Measurements from ENCODE around the gene SOAT2.
"Not testable (repeated sequence)": the region's sequence is repeated elsewhere in the genome, so short reads cannot be mapped to it uniquely, and the experiment has no call there.

SOAT2 gene

DNA sequence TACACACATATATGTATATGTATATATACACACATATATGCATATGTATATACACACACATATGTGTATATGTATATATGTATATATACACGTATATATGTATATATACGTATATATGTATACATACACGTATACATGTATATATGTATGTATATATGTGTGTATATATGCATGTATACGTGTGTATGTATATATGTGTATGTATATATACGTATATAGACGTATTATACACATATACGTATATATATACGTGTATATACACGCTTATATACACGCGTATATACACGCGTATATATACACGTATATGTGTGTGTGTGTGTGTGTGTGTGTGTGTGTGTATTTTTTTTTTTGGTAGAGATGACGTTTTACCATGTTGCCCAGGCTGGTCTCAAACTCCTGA is 44.4 kb downstream of the SOAT2 start:
- no peak for DNase-seq (ENCODE audit: low spot score)

DNA sequence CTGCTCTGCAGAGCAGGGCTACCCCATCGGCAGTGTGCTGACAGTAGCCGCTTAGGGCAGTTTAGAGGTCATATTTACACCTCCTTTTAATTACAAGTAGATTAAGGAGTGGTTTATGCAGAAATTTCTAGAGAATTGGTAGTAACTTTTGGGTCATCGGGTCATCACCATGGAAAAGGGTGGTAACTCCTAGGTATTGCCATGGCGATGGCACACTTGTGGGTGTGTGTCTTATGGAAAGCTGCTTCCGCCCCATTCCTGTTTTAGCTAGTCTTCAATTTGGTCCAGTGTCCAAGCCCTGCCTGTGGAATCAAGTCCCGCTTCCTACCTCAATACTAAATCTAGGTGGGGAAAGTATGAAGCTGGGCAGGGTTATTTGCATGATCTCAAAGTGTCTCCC is 47.8 kb downstream of the SOAT2 start:
- no peak for DNase-seq (ENCODE audit: low spot score)

DNA sequence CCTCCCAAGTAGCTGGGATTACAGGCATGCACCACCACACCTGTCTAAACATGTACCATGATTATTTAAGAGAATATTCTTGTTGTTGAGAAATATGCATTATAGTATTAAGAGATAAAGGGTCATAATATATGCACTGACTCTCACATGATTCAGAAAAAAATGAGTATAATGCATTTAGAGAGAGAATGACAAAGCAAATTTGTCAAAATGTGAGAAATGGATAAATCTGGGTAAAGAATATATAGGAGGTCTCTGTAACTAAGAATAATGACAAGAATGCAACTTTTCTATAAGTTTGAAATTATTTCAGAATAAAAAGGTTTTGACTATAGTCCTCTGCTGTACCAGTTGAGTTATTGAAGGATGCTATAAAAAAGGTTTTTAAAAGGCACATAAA is 49.1 kb downstream of the SOAT2 start:
- no peak for DNase-seq (ENCODE audit: low spot score)

DNA sequence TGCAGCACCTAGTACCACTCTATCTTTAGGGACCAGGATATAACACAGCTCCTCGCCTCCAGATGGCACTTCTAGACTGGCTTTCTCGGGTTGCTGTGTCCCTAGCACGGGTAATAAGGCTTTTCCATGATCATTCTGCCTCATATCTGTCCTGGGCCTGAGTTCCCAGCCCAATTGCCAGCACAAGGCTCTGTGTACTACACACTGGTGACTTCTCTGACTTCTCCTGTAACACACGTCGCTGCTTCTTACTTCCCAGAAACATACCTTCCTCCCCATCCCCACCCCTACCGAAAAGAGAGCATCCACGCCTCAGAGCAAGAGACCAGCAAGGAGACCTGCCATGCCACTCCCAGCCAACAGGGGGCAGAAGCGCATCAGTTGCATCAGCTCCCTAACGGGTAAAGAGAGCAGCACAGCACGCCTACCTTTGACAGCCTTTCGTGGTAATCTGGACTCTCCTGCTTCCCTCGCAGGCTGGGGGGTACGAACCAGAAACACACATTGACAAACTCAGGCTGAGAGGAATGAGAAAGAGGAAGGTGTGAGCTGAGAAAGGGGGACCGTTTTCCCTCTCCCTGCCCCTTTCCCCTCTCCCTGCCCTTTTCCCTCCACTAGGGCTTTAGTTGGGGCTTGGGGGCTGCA is 56.0 kb downstream of the SOAT2 start:
- peak; percentile 95 for DNase-seq (ENCODE audit: low spot score)

DNA sequence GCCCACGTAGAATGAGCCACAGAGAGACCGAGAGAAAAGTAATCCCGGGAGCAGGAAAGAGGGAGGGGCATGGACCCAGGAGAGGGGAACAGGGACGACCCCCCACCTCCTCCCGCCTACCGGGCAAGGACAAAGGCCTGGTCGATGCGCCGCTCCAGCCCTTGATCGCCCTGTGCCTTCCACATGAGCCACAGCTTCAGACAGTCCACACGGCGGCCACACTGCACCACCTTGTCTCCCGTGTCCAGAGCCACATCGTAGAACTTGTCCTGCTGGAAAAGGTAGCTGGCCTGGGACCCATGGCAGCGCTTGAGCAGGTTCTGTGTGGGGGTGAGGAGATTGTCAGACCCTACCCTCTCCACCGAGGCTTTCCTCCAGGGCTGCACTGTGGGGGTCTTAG is 56.7 kb downstream of the SOAT2 start:
- DNase-seq (ENCODE audit: low spot score) = no peak

DNA sequence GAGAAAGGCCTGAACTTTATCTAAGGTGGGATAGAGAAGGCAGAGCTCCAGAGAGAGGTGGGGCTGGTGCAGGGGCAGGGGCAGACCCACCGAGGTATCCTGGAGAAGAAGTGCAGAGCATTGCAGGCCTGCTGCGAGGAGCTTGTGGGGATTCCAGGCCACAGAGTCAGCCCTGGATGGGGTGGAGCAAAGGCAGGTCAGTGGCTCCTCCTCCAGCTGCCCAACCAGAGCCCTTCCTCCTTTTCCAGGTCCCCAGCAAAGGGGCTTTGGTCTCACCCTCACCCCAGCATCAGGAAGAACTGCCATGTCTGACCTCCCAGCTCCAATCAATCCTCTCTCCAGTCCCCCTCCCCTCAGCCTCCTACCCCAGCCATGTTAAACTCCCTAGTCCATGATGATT is 57.4 kb downstream of the SOAT2 start:
- no peak for DNase-seq (ENCODE audit: low spot score)

DNA sequence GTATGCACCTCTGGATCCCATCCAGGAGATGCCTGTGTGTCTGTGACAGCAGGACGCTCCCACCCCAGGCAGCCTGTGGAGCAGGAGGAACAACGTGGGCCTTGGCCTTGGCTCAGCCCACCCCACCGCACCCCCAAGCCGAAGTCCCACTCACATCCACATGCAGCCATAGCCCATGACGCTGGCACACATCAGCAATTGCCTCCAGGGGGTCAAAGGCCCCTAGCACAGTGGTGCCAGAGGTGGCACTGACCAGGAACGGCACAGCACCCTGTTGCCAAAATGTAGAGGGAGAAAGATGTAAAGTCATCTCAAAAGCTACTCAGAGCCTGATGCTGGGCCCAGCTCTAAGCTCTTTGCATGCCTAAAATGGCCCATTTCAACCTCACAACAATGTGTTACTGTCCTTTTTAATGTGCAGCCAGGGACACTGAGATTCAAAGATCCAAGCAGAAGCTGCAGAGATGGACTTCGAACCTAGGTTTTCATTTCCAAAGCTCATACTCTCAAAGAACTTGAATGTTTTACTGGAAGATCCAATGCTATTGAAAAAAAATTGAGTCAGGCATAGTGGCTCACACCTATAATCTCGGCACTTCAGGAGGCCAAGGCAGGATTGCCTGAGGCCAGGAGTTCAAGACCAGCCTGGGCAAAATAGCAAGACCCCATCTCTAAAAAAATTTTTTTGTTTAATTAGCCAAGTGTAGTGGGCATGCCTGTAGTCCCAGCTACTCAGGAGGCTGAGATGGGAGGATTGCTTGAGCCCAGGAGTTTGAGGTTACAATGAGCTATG is 58.0 kb downstream of the SOAT2 start:
- DNase-seq (ENCODE audit: low spot score) = no peak

DNA sequence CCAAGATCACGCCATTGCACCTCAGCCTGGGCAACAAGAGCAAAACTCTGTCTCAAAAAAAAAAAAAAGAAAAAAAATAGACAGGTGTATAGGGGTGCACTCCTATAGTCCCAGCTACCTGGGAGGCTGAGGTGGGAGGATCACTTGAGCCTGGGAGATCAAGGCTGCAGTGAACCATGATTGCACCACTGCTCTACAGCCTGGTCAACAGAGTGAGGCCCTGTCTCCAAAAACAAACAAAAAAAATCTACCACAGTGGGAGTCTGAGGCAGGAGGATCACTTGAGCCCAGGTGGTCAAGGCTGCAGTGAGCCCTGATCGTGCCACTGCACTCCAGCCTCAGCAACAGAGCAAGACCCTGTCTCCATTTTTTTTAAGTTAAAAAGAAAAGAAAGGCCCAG is 59.7 kb downstream of the SOAT2 start:
- not testable (repeated sequence) for DNase-seq (ENCODE audit: low spot score)

DNA sequence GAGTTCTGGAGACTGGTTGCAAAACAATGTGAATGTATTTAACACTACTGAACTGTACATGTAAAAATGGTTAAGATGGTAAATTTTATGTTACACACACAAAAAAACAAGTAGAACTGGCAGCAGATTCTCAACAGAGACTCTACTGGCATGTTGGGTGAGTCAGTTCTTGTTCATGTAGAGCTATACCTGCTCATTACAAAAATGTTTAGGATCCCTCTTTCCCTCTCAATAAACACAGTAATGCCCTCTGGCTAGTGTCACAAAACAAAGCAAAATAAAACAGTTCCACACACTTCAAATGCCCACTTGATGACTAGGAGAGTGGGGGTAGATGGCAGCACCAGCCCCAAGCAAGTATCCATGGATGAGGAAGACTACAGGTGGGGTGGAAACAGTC is 63.6 kb downstream of the SOAT2 start:
- DNase-seq (ENCODE audit: low spot score) = no peak

DNA sequence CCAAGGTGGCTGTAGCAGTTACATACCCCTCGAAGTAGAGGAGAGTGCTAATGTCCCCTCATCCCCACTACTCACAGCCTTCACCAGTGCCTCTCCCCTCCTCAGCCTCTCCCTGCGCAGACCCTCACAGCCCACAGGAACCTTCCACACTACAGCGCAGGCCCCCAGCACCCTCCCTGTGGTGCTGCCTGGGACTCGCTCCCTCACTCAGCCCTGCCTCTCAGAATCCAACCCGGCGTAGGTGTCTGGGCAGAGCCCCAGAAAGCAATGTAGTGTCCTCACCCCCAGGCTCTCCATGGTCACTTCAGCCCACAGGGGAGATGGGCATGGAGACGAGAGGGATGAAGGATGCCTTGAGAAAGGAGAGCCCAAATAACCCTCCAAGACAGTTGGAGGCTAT is 66.4 kb downstream of the SOAT2 start:
- DNase-seq (ENCODE audit: low spot score) = no peak

DNA sequence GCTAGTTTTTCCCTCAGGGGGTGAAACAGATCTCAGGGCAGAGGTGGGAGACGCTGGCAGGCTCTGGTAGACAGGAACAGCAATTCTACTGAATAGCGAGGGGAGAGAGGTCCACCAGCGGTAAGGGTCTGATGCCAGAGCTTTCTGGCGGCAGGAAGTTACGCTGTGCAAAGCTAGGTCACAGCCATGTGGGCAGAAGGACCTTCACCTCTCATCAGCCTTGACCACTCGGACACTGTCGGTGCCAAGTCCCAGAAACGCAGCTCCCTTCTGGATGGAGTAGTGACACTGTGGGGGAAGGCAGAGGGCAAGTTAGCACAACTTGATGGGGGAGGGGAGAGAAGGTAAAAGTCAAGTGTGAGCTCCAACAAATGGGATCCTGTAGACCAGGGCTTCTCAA is 66.9 kb downstream of the SOAT2 start:
- DNase-seq (ENCODE audit: low spot score) = no peak

DNA sequence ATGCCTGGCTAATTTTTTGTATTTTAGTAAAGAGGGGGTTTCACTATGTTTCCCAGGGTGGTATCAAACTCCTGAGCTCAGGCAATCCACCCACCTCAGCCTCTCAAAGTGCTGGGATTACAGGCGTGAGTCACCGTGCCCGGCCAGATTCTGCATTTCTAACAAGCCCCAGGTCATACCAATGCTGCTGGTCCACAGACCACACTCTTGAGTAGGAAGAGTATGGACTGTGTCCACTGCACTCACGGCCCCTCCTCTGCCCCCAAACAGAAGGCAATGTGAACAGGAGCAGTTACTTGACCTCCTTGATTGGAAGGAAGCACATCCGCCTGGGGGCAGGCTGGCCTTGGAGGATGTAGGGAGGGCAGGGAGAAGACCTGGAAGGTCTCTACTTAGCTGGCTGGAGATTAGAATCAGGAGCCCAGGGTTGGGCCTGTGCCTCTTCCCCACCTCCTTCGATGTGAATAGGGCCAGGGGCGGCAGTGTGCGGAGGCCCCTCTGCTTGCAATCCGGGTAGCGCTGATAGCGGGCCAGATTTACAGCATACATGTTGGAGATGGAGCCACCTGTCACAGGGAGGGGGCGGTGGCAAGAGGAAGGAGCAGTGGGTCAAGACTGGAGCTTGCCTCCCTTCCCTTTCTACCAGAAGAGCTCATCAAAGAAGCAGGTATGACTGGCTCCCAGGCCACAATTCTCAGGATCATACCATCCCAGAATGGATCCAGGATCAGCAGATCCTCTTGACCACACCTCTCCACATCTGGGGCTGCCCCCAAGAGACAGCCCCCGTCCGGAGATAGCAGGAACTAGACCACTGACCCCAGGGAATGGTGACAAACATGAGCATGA is 67.8 kb downstream of the SOAT2 start:
- no peak for DNase-seq (ENCODE audit: low spot score)

DNA sequence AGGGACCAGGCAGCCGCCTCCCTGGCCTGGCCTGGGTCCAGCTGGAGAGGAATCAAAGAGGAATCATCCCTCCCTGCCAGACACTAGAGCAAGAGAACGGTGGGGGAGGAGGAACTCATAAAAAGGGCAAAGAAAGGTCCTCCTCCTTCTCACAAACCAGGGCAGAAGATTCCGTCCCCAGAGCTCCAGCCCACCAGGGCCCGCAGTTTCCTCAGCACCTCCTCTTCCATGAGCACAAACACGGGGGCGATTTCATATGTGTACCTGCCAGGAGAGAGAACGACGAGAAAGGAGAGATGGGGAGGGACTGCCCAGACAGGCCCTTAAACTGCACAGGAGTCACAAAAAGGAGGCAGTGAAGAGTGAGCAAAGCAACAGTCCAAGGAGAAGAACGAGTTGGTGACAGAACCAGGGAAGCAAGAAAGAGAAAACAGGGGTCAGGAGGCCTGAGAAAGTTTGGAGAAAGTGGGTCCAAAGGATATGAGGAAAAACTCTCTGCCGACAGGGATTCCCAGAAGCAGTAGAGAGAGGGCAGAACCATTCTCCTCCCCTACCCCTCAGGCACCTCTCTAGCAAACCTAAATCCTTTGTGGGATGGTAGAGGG is 68.5 kb downstream of the SOAT2 start:
- DNase-seq (ENCODE audit: low spot score) = no peak

DNA sequence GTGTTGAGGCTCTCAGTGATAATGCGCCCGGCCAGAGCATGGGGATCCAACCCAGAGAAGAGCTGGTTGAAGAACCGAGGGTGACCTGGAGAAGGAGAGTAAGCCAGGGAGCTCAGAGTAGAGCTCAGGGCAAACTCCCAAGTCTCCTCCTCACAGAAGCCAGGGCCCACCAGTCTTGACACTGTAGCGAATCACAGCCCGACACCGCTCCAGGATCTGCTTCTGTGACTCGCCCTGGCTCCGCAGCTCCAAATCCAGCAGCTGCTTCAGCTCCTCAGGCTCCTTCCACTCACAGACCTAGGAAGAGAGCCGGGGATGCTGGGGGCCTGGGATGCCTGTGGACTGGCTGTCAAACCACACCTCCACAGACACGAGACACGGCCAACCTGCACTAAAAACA is 69.1 kb downstream of the SOAT2 start:
- no peak for DNase-seq (ENCODE audit: low spot score)

DNA sequence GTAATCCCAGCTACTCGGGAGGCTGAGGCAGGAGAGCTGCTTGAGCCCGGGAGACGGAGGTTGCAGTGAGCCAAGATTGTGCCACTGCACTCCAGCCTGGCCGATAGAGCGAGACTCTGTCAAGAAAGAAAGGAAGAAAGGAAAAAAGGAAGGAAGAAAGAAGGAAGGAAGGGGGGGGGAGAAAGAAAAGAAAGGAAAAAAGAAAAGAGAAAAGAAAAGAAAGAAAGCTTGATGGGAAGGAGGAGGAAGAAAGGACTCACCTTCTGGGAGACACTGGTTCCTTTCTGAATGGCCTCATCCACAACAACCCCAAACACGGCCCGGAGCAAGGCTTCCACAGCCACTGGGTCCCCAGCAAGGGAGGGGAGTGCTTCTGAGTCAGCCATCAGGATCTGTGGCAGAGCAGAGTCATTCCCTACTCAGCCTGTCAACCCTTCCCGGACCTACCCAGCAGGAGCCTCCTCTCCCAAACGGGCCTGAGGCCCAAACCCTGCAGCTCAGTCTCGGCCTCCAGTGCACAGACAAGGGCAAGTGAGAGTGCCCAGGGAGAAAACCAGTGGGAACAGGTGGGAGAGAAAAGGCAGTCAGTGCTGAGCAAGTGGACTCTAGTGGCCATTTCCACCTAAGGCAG is 69.9 kb downstream of the SOAT2 start:
- no peak for DNase-seq (ENCODE audit: low spot score)
